GM19043 (cell line): ENCODE data around the gene CEP152.
"Not testable (repeated sequence)": the region's sequence is repeated elsewhere in the genome, so short reads cannot be mapped to it uniquely, and the experiment has no call there.

Source experiments
- ATAC-seq: cut with Tn5 transposase; IDR thresholded peaks from one replicate; pipeline ENCODE4 v1.9.1; 2021; ENCODE audit warnings: low read depth; ENCODE audit not compliant: unreplicated experiment

Gene CEP152

GRCh38 chr15:48806151-48806550 lies 4.7 kb downstream of the CEP152 start:
- ATAC-seq, result no peak

GRCh38 chr15:48805591-48805990 lies 5.3 kb downstream of the CEP152 start:
- no peak for ATAC-seq

GRCh38 chr15:48803877-48804276 lies 7.0 kb downstream of the CEP152 start:
- no peak for ATAC-seq

- no peak for ATAC-seq
Observed at GRCh38 chr15:48802867-48803266, 8.0 kb downstream of the CEP152 start.

GRCh38 chr15:48802257-48802656 lies 8.6 kb downstream of the CEP152 start:
- ATAC-seq, result no peak

GRCh38 chr15:48800811-48801455 lies 9.9 kb downstream of the CEP152 start:
- no peak for ATAC-seq

GRCh38 chr15:48800245-48800644 lies 10.6 kb downstream of the CEP152 start:
- no peak for ATAC-seq

- no peak for ATAC-seq
Observed at GRCh38 chr15:48798319-48798718, 12.6 kb downstream of the CEP152 start.

- ATAC-seq, result peak; percentile 64
Observed at GRCh38 chr15:48796930-48797329, 13.9 kb downstream of the CEP152 start.

- ATAC-seq, result no peak
Observed at GRCh38 chr15:48796521-48796920, 14.3 kb downstream of the CEP152 start.

- ATAC-seq, result no peak
Observed at GRCh38 chr15:48795901-48796300, 15.0 kb downstream of the CEP152 start.

- peak; percentile 72 for ATAC-seq
Observed at GRCh38 chr15:48794697-48795134, 16.2 kb downstream of the CEP152 start.

GRCh38 chr15:48792408-48792807 lies 18.5 kb downstream of the CEP152 start:
- no peak for ATAC-seq

GRCh38 chr15:48790466-48791115 lies 20.3 kb downstream of the CEP152 start:
- ATAC-seq, result not testable (repeated sequence)

- no peak for ATAC-seq
Observed at GRCh38 chr15:48785712-48786111, 25.2 kb downstream of the CEP152 start.

GRCh38 chr15:48785195-48785594 lies 25.7 kb downstream of the CEP152 start:
- ATAC-seq, result no peak

- ATAC-seq, result no peak
Observed at GRCh38 chr15:48784756-48785155, 26.1 kb downstream of the CEP152 start.

- no peak for ATAC-seq
Observed at GRCh38 chr15:48782911-48783310, 28.0 kb downstream of the CEP152 start.

GRCh38 chr15:48781481-48782081 lies 29.3 kb downstream of the CEP152 start:
- ATAC-seq, result no peak

GRCh38 chr15:48781017-48781416 lies 29.9 kb downstream of the CEP152 start:
- no peak for ATAC-seq

- ATAC-seq, result no peak
Observed at GRCh38 chr15:48778331-48778730, 32.5 kb downstream of the CEP152 start.
